ENCODE measurements around the gene MRGPRE.

DNA sequence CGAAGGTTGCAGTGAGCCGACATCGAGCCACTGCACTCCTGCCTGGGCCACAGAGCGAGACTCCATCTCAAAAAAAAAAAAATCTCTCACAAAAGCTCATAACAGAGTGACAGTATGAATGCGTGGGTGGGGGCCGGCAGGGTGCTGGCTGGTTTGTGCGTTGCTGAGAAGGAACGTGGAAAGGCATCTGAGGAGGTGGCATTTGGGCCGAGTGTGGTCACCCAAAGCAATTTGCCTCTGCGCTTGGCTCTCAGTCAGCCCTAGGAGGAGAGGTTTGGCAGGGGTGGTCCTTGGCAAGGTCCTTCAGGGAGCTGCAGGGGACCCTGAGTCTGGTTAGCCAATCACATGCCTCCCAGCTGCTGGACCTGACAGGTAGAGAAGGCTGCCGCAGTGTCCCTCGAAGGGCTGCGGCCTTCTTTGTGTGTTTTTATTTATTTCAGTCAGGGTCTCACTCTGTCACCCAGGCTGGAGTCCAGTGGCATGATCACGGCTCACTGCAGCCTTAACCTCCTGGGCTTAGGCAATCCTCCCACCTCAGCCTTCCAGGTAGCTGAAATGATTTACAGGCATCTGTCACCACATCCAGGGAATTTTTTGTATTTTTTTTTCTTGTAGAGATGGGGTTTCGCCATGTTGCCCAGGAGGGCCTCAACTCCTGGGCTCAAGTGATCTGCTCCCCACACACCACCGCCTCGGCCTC lies 43.6 kb downstream of the MRGPRE start:
- TF ChIP-seq EZH2phosphoT487 (IDR thresholded peaks at IDR 0.05; ENCODE audit: insufficient read depth, low read depth) = no peak
- TF ChIP-seq EZH2 (IDR thresholded peaks at IDR 0.05; ENCODE audit: insufficient read depth, poor library complexity, severe bottlenecking) = no peak

Data from GM23248 (cell line).